Spleen (tissue), 7 donors: ENCODE results near the gene BRF1.

ENCODE experiments used
- POLR2A ChIP-seq, 3 donors: fragments of 450-650 bp; IDR thresholded peaks; one replicate each; pipeline ENCODE4 v1.5.1; 2017; ENCODE audit warnings: antibody characterized with exemption in 3 of 3, mild to moderate bottlenecking in 1 of 3
- POLR2AphosphoS5 ChIP-seq, 3 donors: sonication (generic); formaldehyde crosslinking; IDR thresholded peaks; one replicate each; pipeline ENCODE4 v1.5.1; 2017; ENCODE audit warnings: antibody characterized with exemption in 3 of 3
- TF ChIP-seq, protein P1 (sequence below), 11 experiments: fragments of 200-600 bp in 7 of 11; fragments of 450-650 bp in 4 of 11; sonication (generic) in 4 of 11; IDR thresholded peaks in 8 of 11; conservative IDR thresholded peaks in 3 of 11; 1 replicate in 7 of 11; 2 replicates in 4 of 11; pipeline versions ENCODE4 v1.4.0 to v1.8.0; 2016 to 2021; ENCODE audit warnings: antibody characterized with exemption in 11 of 11, inconsistent platforms in 4 of 11, mild to moderate bottlenecking in 1 of 11
- donor health status: DM: no; HTN: no; CAD: no; lungs with moderate emphysema.
- donor health status: DM: no; HTN: no; CAD: no.
- donor health status: DM: no; HTN: no; CAD: no.

- TF ChIP-seq, protein P1, sequence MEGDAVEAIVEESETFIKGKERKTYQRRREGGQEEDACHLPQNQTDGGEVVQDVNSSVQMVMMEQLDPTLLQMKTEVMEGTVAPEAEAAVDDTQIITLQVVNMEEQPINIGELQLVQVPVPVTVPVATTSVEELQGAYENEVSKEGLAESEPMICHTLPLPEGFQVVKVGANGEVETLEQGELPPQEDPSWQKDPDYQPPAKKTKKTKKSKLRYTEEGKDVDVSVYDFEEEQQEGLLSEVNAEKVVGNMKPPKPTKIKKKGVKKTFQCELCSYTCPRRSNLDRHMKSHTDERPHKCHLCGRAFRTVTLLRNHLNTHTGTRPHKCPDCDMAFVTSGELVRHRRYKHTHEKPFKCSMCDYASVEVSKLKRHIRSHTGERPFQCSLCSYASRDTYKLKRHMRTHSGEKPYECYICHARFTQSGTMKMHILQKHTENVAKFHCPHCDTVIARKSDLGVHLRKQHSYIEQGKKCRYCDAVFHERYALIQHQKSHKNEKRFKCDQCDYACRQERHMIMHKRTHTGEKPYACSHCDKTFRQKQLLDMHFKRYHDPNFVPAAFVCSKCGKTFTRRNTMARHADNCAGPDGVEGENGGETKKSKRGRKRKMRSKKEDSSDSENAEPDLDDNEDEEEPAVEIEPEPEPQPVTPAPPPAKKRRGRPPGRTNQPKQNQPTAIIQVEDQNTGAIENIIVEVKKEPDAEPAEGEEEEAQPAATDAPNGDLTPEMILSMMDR (IDR thresholded peaks at IDR 0.05 in 8 of 11, conservative IDR thresholded peaks at IDR 0.05 in 3 of 11) = no peak
- TF ChIP-seq POLR2AphosphoS5 (IDR thresholded peaks at IDR 0.05) (no peak), POLR2A (IDR thresholded peaks at IDR 0.05) (no peak)
Measured at GRCh38 chr14:105261781-105262180, 39.0 kb downstream of the BRF1 start.
